HEK293T (cell line): ENCODE data around the gene PDPN.
"Not testable (repeated sequence)": the region's sequence is repeated elsewhere in the genome, so short reads cannot be mapped to it uniquely, and the experiment has no call there.

Experiments used
- BHLHE40 ChIP-seq: fragments of 450-650 bp; IDR thresholded peaks from 2 replicates; pipeline ENCODE4 v1.6.1; 2016; ENCODE audit warnings: mild to moderate bottlenecking, moderate library complexity, borderline replicate concordance
- L3MBTL2 ChIP-seq: fragments of 450-650 bp; conservative IDR thresholded peaks from 2 replicates; pipeline ENCODE4 v1.6.1; 2016; ENCODE audit warnings: mild to moderate bottlenecking
- SP1 ChIP-seq: fragments of 450-650 bp; IDR thresholded peaks from 2 replicates; pipeline ENCODE4 v1.6.1; 2017

- TF ChIP-seq BHLHE40, L3MBTL2, SP1: not testable (repeated sequence)
Measured at GRCh38 chr1:13562981-13563380, 20.7 kb upstream of the PDPN start.
